Stimulated activated naive CD8-positive, alpha-beta T cell treated with anti-CD3 and anti-CD28 coated beads, Interleukin-15, amount 100 ng/mL, for 72 hours (primary cell): ENCODE results near the gene ZNF423.
A peak's percentile ranks its signal among the peaks of the same experiment; 100 is the strongest.
"Not testable (repeated sequence)": the region's sequence is repeated elsewhere in the genome, so short reads cannot be mapped to it uniquely, and the experiment has no call there.

Experiments
- ATAC-seq: fragments of 150-1000 bp; cut with Tn5 transposase; 2 replicates; pipeline ENCODE4 v1.10.0; 2021; ENCODE audit warnings: mild to moderate bottlenecking, moderate library complexity
- DNase-seq, 2 donors: peaks; one replicate each; pipeline ENCODE4 v3.0.0; 2021 to 2022
- H3K27ac Mint-ChIP-seq, 2 donors: one replicate each; pipeline ENCODE4 v1.8.0; 2022; ENCODE audit warnings: mild to moderate bottlenecking in 2 of 2, mixed read lengths in 2 of 2, moderate library complexity in 2 of 2
- H3K27me3 Mint-ChIP-seq: one replicate; pipeline ENCODE4 v1.8.0; 2022; ENCODE audit warnings: mixed read lengths
- H3K4me1 Mint-ChIP-seq: one replicate; pipeline ENCODE4 v1.8.0; 2022; ENCODE audit warnings: mild to moderate bottlenecking, mixed read lengths
- H3K4me3 Mint-ChIP-seq, 2 donors: one replicate each; pipeline ENCODE4 v1.8.0; 2022; ENCODE audit warnings: mild to moderate bottlenecking in 2 of 2, mixed read lengths in 2 of 2, moderate library complexity in 1 of 2
- H3K9me3 Mint-ChIP-seq, 2 donors: one replicate each; pipeline ENCODE4 v1.8.0; 2022; ENCODE audit warnings: mixed read lengths in 2 of 2

ZNF423 gene

DNA sequence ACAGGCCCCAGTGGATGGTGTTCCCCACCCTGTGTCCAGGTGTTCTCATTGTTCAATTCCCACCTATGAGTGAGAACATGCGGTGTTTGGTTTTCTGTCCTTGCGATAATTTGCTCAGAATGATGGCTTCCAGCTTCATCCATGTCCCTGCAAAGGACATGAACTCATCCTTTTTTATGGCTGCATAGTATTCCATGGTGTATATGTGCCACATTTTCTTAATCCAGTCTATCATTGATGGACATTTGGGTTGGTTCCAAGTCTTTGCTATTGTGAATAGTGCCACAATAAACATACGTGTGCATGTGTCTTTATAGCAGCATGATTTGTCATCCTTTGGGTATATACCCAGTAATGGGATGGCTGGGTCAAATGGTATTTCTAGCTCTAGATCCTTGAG, 22.6 kb upstream of the ZNF423 start:
- peaks cover 56% of the 10 kb centered on the region for H3K27me3 Mint-ChIP-seq
- not testable (repeated sequence) for H3K9me3 Mint-ChIP-seq

GRCh38 chr16:49876716-49877129, 20.8 kb upstream of the ZNF423 start:
- H3K27me3 Mint-ChIP-seq, result peaks cover 51% of the 10 kb centered on the region

More for the DNA sequence above, 22.6 kb upstream of the ZNF423 start:
- H3K4me1 Mint-ChIP-seq, DNase-seq, H3K4me3 Mint-ChIP-seq, H3K27ac Mint-ChIP-seq, ATAC-seq: not testable (repeated sequence)

DNA sequence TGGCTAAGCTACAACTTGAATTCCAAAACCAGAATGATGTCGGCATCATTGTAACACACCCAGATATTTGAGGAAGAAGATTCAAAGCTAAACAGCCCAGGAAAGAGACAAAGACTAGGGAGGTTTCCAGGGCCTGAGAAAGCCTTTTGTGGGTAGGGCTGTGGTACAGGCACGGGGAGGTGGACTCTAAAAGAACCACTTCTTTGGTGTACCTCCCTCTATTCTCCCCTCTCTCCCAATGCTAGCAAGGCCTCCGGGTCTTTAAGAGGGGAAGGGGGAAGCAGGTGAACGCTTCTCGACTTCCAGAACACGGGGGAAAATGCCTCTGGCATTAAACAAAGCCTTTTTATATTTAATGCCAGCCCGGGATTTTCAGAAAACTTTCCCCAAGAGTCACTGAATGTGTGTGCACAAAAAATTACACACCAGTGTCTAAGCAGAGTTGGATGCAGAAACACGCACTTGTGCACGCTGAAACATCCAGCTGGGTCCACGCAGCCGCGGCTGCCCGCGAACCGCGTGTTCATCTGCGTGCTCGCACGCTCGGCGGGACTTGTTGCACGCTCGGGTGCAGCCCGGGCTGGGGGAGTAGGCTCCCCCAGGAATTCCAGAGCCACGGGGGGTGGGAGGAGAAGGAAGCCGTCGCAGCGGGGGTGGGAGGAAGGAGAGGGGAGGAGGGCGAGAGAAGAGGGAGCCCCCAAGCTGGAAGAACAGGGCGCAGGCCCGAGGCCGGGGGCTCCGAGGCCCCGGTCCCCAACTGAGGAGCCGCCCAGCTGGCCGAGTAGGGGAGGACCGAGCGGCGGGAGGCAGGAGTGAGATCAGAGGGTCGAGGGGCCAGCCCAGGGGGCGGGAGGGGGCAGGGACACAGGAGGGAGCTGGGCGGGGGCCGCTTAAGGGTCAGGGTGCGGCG, 20.1 kb upstream of the ZNF423 start:
- Mint-ChIP-seq H3K27me3 (peaks cover 51% of the 10 kb centered on the region), H3K27ac (no peak overlapping the region), H3K9me3 (no peaks in the 10 kb centered on the region), H3K4me1 (no peaks in the 10 kb centered on the region), H3K4me3 (no peak overlapping the region)
- DNase-seq, result no peak
- no peak for ATAC-seq

More at GRCh38 chr16:49876716-49877129, 20.8 kb upstream of the ZNF423 start:
- no peak overlapping the region for H3K27ac Mint-ChIP-seq
- DNase-seq (peak; percentile 38 to 43), ATAC-seq (peak; percentile 75)
- H3K4me1 Mint-ChIP-seq, result no peaks in the 10 kb centered on the region
- H3K4me3 Mint-ChIP-seq, result no peak overlapping the region
- no peaks in the 10 kb centered on the region for H3K9me3 Mint-ChIP-seq

DNA sequence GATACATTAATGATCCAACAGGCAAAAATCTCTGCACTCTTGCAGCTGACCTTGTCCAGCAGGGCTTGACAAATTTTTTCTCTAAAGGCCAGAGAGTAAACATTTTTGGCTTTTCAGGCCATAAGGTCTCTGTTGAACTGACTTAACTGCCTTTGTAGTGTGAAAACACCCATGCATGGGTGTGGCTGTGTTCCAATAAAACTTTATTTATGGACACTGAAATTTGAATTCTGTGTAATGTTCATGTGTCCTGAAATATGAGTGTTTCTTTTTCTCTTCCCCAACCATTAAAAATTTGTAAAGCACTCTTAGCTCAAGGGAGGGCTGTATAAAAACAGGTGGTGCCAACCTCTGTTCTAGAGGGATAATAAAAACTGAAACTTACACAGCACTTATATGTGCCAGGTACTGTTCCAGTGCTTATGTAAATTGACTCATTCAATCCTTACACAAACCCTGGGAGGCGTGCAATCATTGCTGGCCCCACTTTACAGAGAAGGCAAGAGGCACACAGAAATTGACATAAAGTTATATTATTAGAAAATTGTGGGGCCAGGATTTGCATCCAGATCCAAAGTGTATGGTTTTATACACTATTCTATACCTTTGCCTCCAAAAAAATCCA, 18.8 kb upstream of the ZNF423 start:
- no peak for DNase-seq
- Mint-ChIP-seq H3K27me3 (peaks cover 47% of the 10 kb centered on the region), H3K27ac (no peak overlapping the region), H3K4me1 (no peaks in the 10 kb centered on the region), H3K9me3 (no peaks in the 10 kb centered on the region), H3K4me3 (no peak overlapping the region)
- ATAC-seq, result no peak

GRCh38 chr16:49871824-49872223, 15.9 kb upstream of the ZNF423 start:
- peaks cover 33% of the 10 kb centered on the region for H3K27me3 Mint-ChIP-seq
- not testable (repeated sequence) for H3K4me3 Mint-ChIP-seq, H3K9me3 Mint-ChIP-seq, DNase-seq, H3K27ac Mint-ChIP-seq, H3K4me1 Mint-ChIP-seq, ATAC-seq

DNA sequence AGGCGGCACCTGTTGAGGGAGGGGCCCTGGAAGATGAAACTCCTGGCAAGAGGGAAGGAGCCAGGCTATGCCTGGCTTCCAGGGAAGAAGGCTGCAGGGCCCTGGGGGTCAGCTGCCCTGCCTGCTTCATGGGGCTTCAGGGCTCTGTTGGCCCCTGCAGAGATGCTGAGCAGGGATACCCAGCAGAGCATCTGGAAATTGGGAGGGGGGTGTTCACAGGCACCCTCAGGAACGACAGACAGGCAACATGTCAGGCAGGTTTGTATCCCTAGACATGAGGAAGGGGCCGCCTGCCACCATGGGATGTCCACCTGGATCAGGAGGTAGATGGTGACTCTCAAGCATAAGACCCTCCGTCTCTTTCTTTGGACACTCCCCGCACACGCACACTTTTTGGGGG, 13.8 kb upstream of the ZNF423 start:
- Mint-ChIP-seq H3K27me3 (peaks cover 12% of the 10 kb centered on the region), H3K4me1 (no peaks in the 10 kb centered on the region), H3K9me3 (no peaks in the 10 kb centered on the region), H3K4me3 (no peak overlapping the region), H3K27ac (no peak overlapping the region)
- ATAC-seq, result no peak
- DNase-seq, result no peak

- Mint-ChIP-seq H3K27ac (no peak overlapping the region), H3K4me3 (no peak overlapping the region), H3K4me1 (no peaks in the 10 kb centered on the region), H3K27me3 (peaks cover 15% of the 10 kb centered on the region), H3K9me3 (no peaks in the 10 kb centered on the region)
- DNase-seq (no peak), ATAC-seq (no peak)
Measured at GRCh38 chr16:49867796-49868668, 12.1 kb upstream of the ZNF423 start.

DNA sequence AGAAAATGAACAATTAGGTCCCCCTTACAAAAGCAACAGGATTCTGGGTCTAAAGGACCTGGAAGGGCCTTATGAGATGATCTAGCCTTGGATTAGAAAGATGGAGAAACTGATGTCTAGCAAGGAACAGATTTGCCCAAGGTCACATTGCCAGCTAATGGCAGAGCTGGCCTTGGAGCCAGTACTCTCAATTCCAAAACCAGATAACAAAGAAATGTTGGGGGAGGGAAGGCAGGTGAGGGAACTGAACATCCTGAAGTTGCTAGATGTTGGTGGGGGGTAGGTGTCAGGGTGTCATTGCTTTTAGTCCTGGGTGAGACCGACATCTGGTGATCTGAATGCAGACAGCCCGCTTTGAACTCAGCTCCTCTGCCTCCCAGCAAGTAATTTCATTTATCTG, 11.3 kb upstream of the ZNF423 start:
- ATAC-seq (no peak), DNase-seq (no peak)
- no peak overlapping the region for H3K27ac Mint-ChIP-seq
- H3K27me3 Mint-ChIP-seq, result peaks cover 15% of the 10 kb centered on the region
- no peaks in the 10 kb centered on the region for H3K9me3 Mint-ChIP-seq
- H3K4me1 Mint-ChIP-seq, result no peaks in the 10 kb centered on the region
- H3K4me3 Mint-ChIP-seq, result no peak overlapping the region

GRCh38 chr16:49866595-49867071, 10.7 kb upstream of the ZNF423 start:
- ATAC-seq (no peak), DNase-seq (no peak)
- Mint-ChIP-seq H3K27me3 (peaks cover 20% of the 10 kb centered on the region), H3K4me3 (no peak overlapping the region), H3K27ac (no peak overlapping the region), H3K9me3 (no peaks in the 10 kb centered on the region), H3K4me1 (no peaks in the 10 kb centered on the region)

DNA sequence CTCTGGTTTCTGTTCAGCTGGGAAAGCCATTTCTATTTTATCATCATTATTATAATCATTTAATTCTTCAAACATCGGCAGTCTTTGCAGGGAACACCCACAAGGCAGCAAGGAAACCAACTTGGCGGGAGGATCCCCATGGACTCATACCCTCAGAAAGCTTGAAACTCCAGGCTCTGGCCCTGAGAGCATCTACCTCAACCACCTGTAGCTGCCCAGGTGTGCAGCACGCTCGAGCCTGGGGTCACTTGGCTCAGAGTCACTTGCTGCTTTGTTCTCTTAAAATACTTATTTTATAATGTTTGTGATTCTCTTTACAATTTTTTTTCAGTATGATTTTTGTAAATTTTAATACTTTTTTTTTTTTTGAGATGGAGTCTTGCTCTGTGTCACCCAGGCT, 6.8 kb upstream of the ZNF423 start:
- H3K4me1 Mint-ChIP-seq, result peaks cover 17% of the 10 kb centered on the region
- H3K27ac Mint-ChIP-seq, result no peak overlapping the region
- peaks cover 52% of the 10 kb centered on the region for H3K27me3 Mint-ChIP-seq
- DNase-seq (no peak), ATAC-seq (no peak)
- no peak overlapping the region for H3K4me3 Mint-ChIP-seq
- no peaks in the 10 kb centered on the region for H3K9me3 Mint-ChIP-seq

DNA sequence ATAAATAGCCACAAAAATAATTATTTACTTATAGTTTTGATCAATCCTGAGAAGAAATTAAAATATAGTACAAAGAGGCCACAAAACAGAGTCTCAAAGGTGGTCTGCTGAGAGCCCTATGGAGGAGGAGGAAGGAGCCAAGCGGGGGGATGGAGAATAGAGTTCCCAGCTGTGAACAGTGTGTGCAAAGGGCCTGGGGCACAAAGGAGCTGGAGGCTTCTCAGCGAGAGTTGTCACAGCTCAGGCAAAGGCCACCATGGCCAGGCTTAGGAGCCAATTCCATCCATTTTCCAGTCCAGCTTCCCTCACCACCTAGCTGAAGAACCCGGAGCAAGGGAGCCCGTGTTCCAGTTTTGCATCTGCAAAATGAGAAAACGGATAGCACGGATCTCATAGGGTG, 5.4 kb upstream of the ZNF423 start:
- Mint-ChIP-seq H3K9me3 (no peaks in the 10 kb centered on the region), H3K27me3 (peaks cover 66% of the 10 kb centered on the region), H3K27ac (no peak overlapping the region), H3K4me1 (peaks cover 26% of the 10 kb centered on the region), H3K4me3 (no peak overlapping the region)
- DNase-seq (no peak), ATAC-seq (no peak)

DNA sequence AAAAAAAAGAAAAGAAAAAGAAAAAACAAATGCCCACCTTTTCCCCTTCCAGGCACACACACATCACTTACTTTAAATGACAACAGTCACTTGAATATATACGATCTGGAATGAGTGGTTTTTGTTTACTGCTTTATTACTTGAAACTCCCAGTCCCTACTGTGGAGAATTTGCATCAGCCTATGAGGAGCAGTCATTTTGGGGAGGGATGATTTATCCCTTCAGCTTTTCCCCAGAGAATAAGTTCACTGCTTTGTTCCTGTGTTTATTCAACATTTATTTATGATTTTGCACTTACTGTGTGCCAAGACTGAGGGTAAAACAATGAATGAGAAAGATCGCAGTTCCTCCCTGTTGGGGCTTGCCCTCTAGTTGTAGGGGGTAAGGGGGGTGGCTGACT, 4.7 kb upstream of the ZNF423 start:
- H3K4me3 Mint-ChIP-seq, result no peak overlapping the region
- H3K4me1 Mint-ChIP-seq, result peaks cover 26% of the 10 kb centered on the region
- peaks cover 71% of the 10 kb centered on the region for H3K27me3 Mint-ChIP-seq
- DNase-seq, result no peak
- no peak for ATAC-seq
- no peak overlapping the region for H3K27ac Mint-ChIP-seq
- no peaks in the 10 kb centered on the region for H3K9me3 Mint-ChIP-seq

DNA sequence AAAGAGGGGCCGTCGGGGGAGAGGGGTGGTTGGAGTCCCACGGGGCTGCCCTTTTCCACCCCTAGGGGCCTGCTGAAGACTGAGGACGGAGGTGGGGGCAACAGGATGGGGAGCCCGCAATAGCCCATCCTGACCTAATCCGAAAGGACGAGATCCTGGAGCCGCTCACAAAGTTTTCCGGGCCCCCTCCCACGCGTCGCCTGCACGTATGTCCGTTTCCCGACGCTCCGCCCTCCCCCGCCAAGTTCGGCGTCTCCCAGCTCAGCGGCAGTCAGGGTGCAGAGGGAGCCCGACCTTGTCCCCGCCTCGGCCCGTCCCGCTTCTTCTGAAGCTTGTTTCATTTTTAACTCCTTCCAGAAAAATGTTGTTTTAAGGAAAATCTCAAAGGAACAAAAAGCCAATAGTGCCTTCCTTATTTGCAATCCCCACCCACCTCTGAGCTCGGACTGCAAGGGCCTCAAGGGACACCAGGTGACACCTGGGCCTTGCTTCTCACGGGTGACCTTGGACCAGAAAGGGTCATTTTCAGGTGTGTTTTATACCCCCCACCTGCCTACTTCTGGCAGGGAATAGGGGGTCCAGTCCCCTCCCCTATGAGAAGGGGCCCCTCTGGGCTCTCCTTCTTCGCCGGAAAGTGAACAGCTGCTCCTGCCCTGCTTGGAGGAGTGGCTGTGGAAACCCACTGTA, 3.4 kb upstream of the ZNF423 start:
- peak overlapping the region; percentile 32 to 42 for H3K4me3 Mint-ChIP-seq
- peaks cover 26% of the 10 kb centered on the region for H3K4me1 Mint-ChIP-seq
- DNase-seq (no peak), ATAC-seq (no peak)
- peaks cover 76% of the 10 kb centered on the region for H3K27me3 Mint-ChIP-seq
- H3K27ac Mint-ChIP-seq, result no peak overlapping the region
- H3K9me3 Mint-ChIP-seq, result no peaks in the 10 kb centered on the region

DNA sequence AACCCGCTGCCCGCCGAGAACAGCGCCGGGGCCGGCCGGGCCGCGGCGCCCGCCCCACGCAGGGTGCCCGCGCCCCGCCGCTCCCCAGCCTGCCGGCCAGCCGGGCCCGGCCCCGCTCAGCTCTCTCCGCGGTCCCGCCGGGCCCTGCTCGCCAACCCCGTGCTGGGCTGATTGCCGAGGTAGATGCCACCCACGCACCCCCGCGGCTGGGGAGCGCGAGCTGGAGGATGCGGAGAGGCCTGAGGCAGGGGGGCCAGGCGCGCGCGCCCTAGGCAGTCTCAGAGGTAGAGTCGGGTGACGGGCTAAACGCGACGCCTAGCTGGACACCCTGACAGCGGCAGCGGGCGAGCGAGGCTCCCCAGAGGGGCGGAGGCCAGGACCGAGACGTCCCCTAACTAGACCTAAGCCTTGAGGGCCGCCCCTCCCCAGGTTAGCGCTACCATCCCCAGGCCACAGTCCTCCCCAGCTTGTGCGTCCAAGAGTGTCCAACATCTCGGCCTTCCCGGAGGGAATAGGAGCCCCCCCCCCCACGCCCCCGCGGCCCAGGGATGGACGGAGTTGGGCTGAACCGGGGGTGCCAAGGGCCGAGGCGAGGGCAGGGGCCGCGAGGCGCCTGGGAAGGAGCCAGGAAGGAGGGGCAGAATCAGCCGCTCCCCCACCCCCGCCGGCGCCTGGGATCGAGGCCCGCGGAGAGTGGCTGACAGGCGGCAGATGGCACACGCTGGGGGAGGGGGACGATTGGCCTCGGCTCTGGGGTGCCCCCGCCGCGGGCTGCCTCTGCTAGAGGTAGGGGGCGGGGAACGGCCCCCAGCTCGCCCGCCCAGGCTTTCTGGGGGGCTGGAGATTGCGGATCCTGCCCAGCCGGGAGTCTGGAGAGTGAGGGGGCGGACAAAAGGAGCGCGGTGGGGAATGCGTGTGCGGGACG, 2.5 kb upstream of the ZNF423 start:
- Mint-ChIP-seq H3K27ac (no peak overlapping the region), H3K9me3 (no peaks in the 10 kb centered on the region), H3K4me3 (peak overlapping the region; percentile 37 to 72), H3K4me1 (peaks cover 26% of the 10 kb centered on the region), H3K27me3 (peaks cover 77% of the 10 kb centered on the region)
- DNase-seq (peak; percentile 42 to 48), ATAC-seq (peak; percentile 43)
